ENCODE results near the gene IGF1R.

IGF1R gene

DNA sequence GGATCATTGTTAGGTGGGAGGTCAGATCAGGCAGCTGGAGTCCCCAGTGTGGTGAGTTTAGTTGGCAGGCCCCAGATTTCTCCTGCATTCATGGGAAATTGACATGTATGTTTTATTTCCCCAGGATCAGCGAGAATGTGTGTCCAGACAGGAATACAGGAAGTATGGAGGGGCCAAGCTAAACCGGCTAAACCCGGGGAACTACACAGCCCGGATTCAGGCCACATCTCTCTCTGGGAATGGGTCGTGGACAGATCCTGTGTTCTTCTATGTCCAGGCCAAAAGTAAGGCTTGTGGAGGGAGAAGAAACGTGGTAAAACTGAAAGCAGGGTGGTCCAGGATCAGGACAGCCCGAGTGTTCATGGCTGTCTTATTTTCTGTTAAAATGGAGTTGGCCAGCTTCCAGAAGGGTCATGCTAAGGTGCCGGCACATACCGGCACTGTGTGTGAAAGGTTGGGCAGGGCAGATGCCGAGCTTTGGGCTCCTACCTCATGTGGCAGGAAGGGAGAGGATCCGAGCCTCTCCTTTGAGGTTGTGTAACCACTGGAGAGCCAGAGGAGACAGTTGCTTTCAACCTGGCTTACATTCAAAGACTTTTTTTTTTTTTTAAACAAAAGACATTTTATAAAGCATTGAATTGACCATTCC lies 276.2 kb downstream of the IGF1R start:
- TF ChIP-seq, protein P1, sequence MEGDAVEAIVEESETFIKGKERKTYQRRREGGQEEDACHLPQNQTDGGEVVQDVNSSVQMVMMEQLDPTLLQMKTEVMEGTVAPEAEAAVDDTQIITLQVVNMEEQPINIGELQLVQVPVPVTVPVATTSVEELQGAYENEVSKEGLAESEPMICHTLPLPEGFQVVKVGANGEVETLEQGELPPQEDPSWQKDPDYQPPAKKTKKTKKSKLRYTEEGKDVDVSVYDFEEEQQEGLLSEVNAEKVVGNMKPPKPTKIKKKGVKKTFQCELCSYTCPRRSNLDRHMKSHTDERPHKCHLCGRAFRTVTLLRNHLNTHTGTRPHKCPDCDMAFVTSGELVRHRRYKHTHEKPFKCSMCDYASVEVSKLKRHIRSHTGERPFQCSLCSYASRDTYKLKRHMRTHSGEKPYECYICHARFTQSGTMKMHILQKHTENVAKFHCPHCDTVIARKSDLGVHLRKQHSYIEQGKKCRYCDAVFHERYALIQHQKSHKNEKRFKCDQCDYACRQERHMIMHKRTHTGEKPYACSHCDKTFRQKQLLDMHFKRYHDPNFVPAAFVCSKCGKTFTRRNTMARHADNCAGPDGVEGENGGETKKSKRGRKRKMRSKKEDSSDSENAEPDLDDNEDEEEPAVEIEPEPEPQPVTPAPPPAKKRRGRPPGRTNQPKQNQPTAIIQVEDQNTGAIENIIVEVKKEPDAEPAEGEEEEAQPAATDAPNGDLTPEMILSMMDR (IDR thresholded peaks at IDR 0.05; ENCODE audit: insufficient read depth, low read depth, low read length, missing control alignments), result no peak
- DNase-seq (ENCODE audit: low read depth), result no peak
- no peak overlapping the region for H3K4me3 ChIP-seq (ENCODE audit: low read depth, low read length)

DNA sequence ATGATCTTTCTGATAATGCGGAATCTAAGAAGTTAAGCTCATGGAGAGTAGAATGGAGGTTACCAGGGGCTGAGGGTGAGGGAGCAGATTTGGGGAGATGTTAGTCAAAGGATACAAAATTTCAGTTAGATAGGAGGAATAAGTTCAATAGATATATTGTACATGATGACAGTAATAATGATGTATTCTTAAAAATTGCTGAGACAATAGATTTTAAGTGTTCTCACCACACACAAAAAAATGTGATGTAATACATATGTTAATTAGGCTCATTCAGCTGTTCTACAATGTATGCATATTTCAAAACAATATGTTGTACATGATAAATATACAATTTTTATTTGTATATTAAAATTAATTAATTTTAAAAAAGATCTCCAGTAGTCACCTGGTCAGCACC lies 277.9 kb downstream of the IGF1R start:
- no peak overlapping the region for H3K4me3 ChIP-seq (ENCODE audit: low read depth, low read length)
- DNase-seq (ENCODE audit: low read depth), result no peak
- TF ChIP-seq, protein P1 (IDR thresholded peaks at IDR 0.05; ENCODE audit: insufficient read depth, low read depth, low read length, missing control alignments), result no peak

DNA sequence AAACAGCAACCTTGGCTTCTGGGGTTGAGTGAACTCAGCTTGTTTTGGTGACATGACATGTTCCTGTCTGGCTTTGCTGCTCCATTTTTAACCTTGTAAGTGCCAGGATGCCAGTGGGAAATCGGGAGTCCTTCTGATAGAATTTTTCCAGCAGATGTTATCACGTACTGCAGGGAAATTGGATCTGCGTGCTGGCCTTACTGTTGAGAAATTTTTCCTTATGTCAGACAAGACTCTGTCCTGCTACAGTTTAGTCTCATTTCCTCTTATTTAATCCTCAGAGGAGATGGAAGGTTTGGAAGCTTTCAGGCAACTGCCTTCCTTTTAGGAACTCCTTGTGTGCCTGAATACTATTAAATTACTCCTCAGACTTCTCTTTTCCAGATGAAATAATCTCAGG lies 278.7 kb downstream of the IGF1R start:
- no peak overlapping the region for H3K4me3 ChIP-seq (ENCODE audit: low read depth, low read length)
- no peak for DNase-seq (ENCODE audit: low read depth)
- TF ChIP-seq, protein P1 (IDR thresholded peaks at IDR 0.05; ENCODE audit: insufficient read depth, low read depth, low read length, missing control alignments), result no peak

DNA sequence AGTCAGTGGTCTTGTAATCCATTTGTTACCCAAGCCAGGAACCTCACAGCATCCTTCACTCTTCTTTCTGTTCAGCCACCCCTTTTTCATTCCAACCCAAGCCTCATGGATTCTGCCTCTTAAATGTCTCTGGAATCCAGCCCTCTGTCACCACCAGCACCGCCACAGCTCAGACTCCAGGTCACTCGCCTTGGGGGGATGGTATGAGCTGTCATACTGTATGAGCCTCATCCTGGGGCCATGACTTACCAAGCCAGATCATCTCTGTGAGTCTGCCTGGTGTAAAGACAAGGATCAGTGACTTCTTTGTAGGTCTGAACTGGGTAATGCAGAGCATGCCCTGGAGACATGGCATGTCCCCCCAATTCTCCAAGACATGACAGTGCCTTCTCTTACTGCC lies 279.7 kb downstream of the IGF1R start:
- DNase-seq (ENCODE audit: low read depth), result no peak
- TF ChIP-seq, protein P1 (IDR thresholded peaks at IDR 0.05; ENCODE audit: insufficient read depth, low read depth, low read length, missing control alignments), result no peak
- H3K4me3 ChIP-seq (ENCODE audit: low read depth, low read length), result no peak overlapping the region

DNA sequence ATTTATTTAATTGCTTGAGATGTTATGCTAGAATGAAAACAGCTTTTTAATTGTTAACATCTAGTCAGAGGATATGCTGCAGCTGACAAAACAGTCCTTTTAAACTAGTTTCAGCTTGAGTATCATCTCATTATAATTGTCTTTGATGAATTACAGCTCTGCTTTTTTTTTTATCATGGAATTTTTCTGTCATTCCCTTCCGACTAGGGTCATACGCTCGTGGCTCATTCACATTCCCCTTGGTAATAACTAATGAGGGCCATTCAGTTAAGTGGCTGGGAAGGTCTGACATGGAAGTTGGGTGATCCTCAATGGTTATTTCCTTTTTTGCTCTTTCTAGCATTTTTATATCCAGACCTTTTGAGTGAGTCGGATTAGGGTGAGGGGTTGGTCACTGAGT lies 282.2 kb downstream of the IGF1R start:
- no peak for DNase-seq (ENCODE audit: low read depth)
- H3K4me3 ChIP-seq (ENCODE audit: low read depth, low read length), result no peak overlapping the region
- TF ChIP-seq, protein P1 (IDR thresholded peaks at IDR 0.05; ENCODE audit: insufficient read depth, low read depth, low read length, missing control alignments), result no peak

DNA sequence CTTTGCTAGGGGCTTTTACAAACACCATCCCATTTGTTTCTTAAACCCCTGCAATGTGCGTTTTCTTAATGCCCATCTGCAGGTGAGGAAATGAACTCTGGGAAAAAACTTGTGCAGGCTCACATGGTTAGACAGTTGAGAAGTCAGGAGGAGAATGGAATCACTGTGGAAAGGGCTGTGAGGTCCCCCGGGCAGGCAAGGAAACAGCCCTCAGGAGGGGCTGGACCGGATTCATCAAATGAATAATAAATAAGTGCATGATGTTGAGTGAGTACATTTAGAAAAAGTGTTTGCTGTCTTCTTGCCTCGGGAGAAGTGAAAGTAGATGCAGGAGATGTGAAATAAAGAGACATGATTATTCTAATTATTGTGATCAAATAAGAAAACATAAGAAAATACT lies 282.7 kb downstream of the IGF1R start:
- no peak overlapping the region for H3K4me3 ChIP-seq (ENCODE audit: low read depth, low read length)
- DNase-seq (ENCODE audit: low read depth), result no peak
- TF ChIP-seq, protein P1 (IDR thresholded peaks at IDR 0.05; ENCODE audit: insufficient read depth, low read depth, low read length, missing control alignments), result no peak

DNA sequence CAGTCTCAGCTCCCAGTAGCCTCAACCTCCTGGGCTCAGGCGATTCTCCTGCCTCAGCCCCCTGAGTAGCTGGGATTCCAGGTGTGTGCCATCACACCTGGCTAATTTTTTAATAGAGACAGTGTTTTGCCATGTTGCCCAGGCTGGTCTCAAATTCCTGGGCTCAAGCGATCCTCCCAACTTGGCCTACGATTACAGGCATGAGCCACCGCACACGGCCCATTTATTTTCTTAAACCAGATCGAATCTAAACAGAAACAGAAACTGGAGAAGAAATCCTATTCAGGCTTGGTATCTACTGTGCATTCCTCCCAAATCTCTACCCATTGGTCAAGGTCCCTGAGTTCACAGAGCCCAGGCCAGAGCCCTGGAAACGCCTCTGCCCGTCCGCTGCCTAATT lies 285.1 kb downstream of the IGF1R start:
- no peak overlapping the region for H3K4me3 ChIP-seq (ENCODE audit: low read depth, low read length)
- DNase-seq (ENCODE audit: low read depth), result no peak
- TF ChIP-seq, protein P1 (IDR thresholded peaks at IDR 0.05; ENCODE audit: insufficient read depth, low read depth, low read length, missing control alignments), result no peak

Data from GM12865 (cell line).